ENCODE measurements around the gene MFAP4.

Gene MFAP4

DNA sequence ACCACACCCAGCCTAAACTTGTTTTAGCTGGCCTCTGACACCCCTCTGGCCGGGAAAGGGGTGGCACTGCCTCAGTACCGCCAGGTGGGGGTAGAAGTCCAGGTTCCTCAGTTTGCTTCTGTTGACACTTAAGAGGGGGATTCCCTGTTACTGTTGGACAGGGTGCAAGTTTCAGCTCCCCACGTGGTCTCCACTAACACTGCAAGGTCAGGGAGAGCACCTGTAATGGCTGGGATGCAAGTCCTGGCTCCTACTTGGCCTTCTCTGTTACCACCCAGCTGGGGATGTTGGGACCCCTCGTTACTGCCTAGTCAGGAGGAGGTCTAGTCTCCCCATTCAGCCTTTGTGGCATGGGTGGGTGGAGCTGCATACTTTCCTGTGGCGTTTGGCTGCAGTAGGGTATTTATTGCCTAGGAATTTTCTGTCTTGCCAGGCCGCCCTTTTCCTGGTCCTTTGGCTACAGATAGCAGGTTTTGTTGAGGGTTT, 10.6 kb upstream of the MFAP4 start:
- DNase-seq (ENCODE audit: low spot score): no peak
- TF ChIP-seq, protein P1, sequence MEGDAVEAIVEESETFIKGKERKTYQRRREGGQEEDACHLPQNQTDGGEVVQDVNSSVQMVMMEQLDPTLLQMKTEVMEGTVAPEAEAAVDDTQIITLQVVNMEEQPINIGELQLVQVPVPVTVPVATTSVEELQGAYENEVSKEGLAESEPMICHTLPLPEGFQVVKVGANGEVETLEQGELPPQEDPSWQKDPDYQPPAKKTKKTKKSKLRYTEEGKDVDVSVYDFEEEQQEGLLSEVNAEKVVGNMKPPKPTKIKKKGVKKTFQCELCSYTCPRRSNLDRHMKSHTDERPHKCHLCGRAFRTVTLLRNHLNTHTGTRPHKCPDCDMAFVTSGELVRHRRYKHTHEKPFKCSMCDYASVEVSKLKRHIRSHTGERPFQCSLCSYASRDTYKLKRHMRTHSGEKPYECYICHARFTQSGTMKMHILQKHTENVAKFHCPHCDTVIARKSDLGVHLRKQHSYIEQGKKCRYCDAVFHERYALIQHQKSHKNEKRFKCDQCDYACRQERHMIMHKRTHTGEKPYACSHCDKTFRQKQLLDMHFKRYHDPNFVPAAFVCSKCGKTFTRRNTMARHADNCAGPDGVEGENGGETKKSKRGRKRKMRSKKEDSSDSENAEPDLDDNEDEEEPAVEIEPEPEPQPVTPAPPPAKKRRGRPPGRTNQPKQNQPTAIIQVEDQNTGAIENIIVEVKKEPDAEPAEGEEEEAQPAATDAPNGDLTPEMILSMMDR (IDR thresholded peaks at IDR 0.05; ENCODE audit: borderline replicate concordance, control extremely low read depth, extremely low read depth, insufficient read depth, missing control alignments): no peak
- in situ Hi-C loops (cut with MboI; ENCODE audit: low sequenced_read_pairs, unreplicated experiment): no loop called here

DNA sequence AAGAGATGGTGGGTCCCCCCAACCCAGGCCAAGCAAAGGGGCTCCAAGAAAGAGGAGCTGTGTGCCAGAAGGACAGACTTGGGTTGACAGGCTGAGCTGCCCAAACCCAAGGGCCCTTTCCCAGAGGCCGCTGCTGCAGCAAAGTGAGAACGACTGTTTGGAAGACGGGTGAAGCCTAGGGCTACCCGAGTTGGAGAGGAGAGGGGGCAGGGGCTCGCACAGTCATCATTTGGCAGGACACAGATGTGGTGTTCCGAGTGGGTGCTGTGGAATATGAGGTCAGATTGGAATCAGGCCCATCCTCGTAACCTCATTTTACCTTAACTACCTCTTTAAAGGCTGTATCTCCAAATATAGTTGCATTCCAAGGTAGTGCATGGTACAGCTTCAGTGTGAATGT, 5.3 kb upstream of the MFAP4 start:
- in situ Hi-C loops (cut with MboI; ENCODE audit: low sequenced_read_pairs, unreplicated experiment): no loop called here
- TF ChIP-seq, protein P1 (IDR thresholded peaks at IDR 0.05; ENCODE audit: borderline replicate concordance, control extremely low read depth, extremely low read depth, insufficient read depth, missing control alignments): no peak
- no peak for DNase-seq (ENCODE audit: low spot score)

DNA sequence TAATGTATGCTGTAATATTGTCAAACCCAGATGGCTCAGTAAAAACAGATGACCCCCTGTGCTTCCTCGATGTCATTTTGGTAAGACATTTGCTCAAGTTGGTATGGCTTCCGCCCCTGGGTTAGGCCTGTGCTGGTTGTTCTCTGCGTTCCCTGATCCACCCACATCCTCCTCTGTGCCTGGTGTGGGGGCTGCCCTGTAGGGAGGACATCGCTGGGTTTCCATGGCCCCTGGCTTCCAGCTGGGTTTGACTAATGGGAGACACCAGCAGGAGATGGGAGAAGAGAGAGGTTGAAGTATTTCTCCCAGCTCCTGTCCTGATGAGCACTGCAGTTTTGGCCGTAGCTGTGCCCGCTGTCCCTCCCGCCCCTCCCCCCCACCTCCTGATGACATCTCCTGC, 4.4 kb upstream of the MFAP4 start:
- in situ Hi-C loops (cut with MboI; ENCODE audit: low sequenced_read_pairs, unreplicated experiment): no loop called here
- DNase-seq (ENCODE audit: low spot score): no peak
- TF ChIP-seq, protein P1 (IDR thresholded peaks at IDR 0.05; ENCODE audit: borderline replicate concordance, control extremely low read depth, extremely low read depth, insufficient read depth, missing control alignments): no peak

DNA sequence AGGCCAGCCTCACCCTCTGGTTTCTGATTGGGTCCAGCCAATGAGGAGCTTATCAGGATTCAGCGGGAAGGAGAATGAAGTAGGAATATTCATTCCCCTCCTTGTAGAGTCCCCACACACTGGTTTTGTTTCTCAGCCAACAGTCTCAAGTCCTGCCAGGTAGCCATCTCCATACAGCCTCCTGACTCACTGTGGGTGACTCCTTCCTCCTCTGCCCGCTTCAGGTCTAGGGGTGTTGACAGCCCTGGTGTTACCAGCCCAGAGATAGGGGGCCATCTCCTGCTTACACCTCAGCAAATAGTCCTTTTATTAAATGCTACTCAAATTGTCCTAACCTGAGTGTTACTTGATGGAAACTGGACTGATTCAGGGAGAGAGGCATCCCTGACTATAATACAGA, 4.0 kb upstream of the MFAP4 start:
- in situ Hi-C loops (cut with MboI; ENCODE audit: low sequenced_read_pairs, unreplicated experiment): no loop called here
- no peak for DNase-seq (ENCODE audit: low spot score)
- TF ChIP-seq, protein P1 (IDR thresholded peaks at IDR 0.05; ENCODE audit: borderline replicate concordance, control extremely low read depth, extremely low read depth, insufficient read depth, missing control alignments): no peak

DNA sequence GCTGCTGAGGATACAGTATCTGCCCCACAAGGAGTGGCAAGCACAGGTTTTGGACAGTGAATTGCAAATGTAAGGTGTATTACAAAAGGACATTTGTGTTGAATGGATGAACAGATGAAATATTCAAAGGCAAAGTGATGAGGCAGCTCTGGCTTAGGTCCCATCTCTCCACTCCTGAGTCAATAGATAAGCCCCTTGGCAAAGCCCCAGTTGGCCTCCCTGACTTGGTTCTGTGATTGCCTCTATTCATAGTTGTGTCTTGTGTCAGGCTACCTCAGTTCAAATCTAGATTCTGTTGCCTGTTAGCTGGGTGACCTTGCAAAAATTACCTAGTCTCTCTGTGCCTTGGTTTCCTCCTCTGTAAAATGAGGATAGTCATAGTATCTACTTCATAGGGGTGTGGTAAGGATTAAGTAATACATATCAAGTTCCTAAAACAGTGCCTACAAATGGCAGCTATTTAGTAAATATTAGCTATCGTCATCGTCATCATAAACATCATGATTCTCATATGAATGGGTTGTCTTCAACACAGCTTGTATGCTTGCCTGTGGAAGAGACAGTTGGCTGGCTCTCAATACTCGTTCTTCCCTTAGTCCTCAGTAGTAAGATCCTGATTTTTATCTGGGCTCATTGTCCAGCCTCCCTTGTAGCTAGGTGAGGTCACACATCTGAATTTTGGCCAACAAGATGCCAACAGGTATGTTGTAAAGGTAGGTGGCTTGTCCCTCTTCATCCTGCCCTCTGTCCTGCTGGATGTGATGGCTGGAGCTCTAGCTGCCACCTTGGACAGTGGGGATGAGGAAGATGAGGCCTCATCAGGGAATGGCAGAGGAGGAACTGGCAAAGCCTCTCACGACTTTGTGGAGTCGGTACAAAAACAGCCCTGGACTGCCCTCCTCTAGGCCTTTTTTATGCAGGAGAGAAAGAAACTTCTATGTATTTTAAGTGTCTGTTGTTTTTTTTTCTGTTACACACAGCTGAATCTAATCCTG, 2.1 kb upstream of the MFAP4 start:
- in situ Hi-C loops (cut with MboI; ENCODE audit: low sequenced_read_pairs, unreplicated experiment): no loop called here

DNA sequence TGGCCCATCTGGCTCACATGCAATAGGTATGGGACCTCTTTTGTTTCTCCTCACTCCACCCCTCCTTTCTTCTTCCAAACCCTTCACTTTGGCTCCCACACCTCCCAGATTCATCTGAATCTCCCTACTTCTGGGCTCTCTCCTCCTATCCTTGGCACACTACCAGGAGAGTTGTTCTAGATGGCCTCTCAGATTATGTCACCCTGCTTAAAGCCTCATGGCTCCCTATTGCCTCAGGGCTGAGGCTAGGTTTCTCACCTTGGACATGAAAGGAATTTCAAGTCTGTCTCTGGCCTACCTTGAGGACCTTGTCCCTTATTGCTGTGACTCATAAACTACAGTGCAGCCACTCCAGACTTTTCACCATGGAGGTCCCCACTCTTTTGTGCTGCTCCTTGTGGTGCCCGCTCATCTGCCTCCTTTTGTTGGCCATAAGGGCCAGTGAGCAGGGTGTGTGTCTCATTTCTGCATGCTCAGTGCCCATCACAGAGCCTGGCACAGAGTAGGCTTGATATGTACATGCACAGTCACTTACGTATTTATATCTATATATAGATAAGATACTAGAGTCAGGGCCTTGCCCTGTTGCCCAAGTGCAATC, 1.0 kb upstream of the MFAP4 start:
- DNase-seq (ENCODE audit: low spot score): no peak
- in situ Hi-C loops (cut with MboI; ENCODE audit: low sequenced_read_pairs, unreplicated experiment): no loop called here

More for the DNA sequence above, 2.1 kb upstream of the MFAP4 start:
- no peak for DNase-seq (ENCODE audit: low spot score)
- TF ChIP-seq, protein P1 (IDR thresholded peaks at IDR 0.05; ENCODE audit: borderline replicate concordance, control extremely low read depth, extremely low read depth, insufficient read depth, missing control alignments): no peak

More for the DNA sequence above, 1.0 kb upstream of the MFAP4 start:
- TF ChIP-seq, protein P1 (IDR thresholded peaks at IDR 0.05; ENCODE audit: borderline replicate concordance, control extremely low read depth, extremely low read depth, insufficient read depth, missing control alignments): no peak
